Stomach (tissue), 9 donors: Measurements from ENCODE around the gene LEKR1. TPM values are rescaled to one million over a fixed set of nuclear protein-coding genes. Genes with fewer than 3 reads are reported as not detected.

Experiments
- DNase-seq, 2 donors: peaks; one replicate each; pipeline versions ENCODE4 v3.0.0 to v3.0.0-alpha.2; 2013 to 2019
- H3K27ac ChIP-seq, 5 donors: fragments of 200-600 bp in 4 of 5; sonication (generic) in 4 of 5; one replicate each; pipeline ENCODE4 v1.5.1; 2013 to 2019; ENCODE audit warnings: mild to moderate bottlenecking in 1 of 5, moderate library complexity in 1 of 5
- H3K27me3 ChIP-seq, 3 donors: fragments of 200-600 bp; sonication (generic); one replicate each; pipeline ENCODE4 v1.5.1; 2017 to 2019; ENCODE audit warnings: mixed run types in 1 of 3
- H3K36me3 ChIP-seq, 4 donors: fragments of 200-600 bp; sonication (generic); 1 replicate in 3 of 4; 2 replicates in 1 of 4; pipeline ENCODE4 v1.5.1; 2016 to 2019
- H3K4me1 ChIP-seq, 4 donors: fragments of 200-600 bp; sonication (generic); one replicate each; pipeline ENCODE4 v1.5.1; 2016 to 2019
- H3K4me3 ChIP-seq, 4 donors: fragments of 200-600 bp; sonication (generic) in 3 of 4; one replicate each; pipeline ENCODE4 v1.5.1; 2016 to 2019; ENCODE audit warnings: mild to moderate bottlenecking in 1 of 4
- H3K9me3 ChIP-seq, 4 donors: fragments of 200-600 bp; sonication (generic); one replicate each; pipeline ENCODE4 v1.5.1; 2016 to 2019
- EP300 ChIP-seq: sonication (generic); formaldehyde crosslinking; IDR thresholded peaks from one replicate; pipeline ENCODE4 v1.6.1; 2017; ENCODE audit warnings: antibody characterized with exemption
- POLR2A ChIP-seq, 4 donors: fragments of 450-650 bp; IDR thresholded peaks; one replicate each; pipeline ENCODE4 v1.6.1; 2016; ENCODE audit warnings: antibody characterized with exemption in 4 of 4, control low read depth in 2 of 4, mild to moderate bottlenecking in 1 of 4, moderate library complexity in 1 of 4
- POLR2AphosphoS5 ChIP-seq, 3 donors: sonication (generic); formaldehyde crosslinking; IDR thresholded peaks; one replicate each; pipeline ENCODE4 v1.6.1; 2016; ENCODE audit warnings: antibody characterized with exemption in 3 of 3
- WGBS, 5 donors: extraction: QIAGEN DNeasy Blood & Tissue Kit in 3 of 5; methylation state at CpG; one replicate each; pipeline versions ENCODE4 v1.1.5 to v1.1.7; 2013 to 2018; 5-methylcytosine and 5-hydroxymethylcytosine counted together
- intact Hi-C: fragments of 100-400 bp; cut with DNase I; formaldehyde crosslinking; loops from one replicate; pipeline ENCODE4 v1.15.1; 2023; ENCODE audit warnings: low total_unique reads
- polyA plus RNA-seq, 3 donors: library from polyadenylated mRNA; stranded (reverse); fragments of 200-250 nt; gene quantifications; one replicate each; pipeline ENCODE4 v1.2.3, GENCODE V29; 2013
- total RNA-seq, 5 donors: library from RNA; depleted of rRNA; stranded (reverse); fragments of >200 nt; gene quantifications; one replicate each; pipeline versions ENCODE4 v1.1.0 to v1.2.3, GENCODE V29; 2014 to 2016
- TF ChIP-seq, protein P1 (sequence below), 7 experiments: fragments of 450-650 bp in 4 of 7; fragments of 200-600 bp in 3 of 7; sonication (generic) in 3 of 7; IDR thresholded peaks; one replicate each; pipeline ENCODE4 v1.5.1; 2016 to 2019; ENCODE audit warnings: antibody characterized with exemption in 7 of 7, control low read depth in 2 of 7, mild to moderate bottlenecking in 1 of 7
- donor health status: healthy with polysubstance abuse.
- donor health status: Bipolar disorder and iron deficiency.
- donor health status: healthy.

The LEKR1 gene
- total and polyA plus RNA-seq, 8 donors, result 0.31 to 2.6 (median 0.44) TPM; not detected in 3

- no peak overlapping the region for H3K4me3 ChIP-seq
- WGBS, 5 donors, result 63 to 84% (median 79%) methylated on average over 3 of the region's 3 CpGs
- TF ChIP-seq EP300 (no peak), POLR2AphosphoS5 (IDR thresholded peaks at IDR 0.05) (no peak), POLR2A (IDR thresholded peaks at IDR 0.05) (no peak)
- TF ChIP-seq, protein P1, sequence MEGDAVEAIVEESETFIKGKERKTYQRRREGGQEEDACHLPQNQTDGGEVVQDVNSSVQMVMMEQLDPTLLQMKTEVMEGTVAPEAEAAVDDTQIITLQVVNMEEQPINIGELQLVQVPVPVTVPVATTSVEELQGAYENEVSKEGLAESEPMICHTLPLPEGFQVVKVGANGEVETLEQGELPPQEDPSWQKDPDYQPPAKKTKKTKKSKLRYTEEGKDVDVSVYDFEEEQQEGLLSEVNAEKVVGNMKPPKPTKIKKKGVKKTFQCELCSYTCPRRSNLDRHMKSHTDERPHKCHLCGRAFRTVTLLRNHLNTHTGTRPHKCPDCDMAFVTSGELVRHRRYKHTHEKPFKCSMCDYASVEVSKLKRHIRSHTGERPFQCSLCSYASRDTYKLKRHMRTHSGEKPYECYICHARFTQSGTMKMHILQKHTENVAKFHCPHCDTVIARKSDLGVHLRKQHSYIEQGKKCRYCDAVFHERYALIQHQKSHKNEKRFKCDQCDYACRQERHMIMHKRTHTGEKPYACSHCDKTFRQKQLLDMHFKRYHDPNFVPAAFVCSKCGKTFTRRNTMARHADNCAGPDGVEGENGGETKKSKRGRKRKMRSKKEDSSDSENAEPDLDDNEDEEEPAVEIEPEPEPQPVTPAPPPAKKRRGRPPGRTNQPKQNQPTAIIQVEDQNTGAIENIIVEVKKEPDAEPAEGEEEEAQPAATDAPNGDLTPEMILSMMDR (IDR thresholded peaks at IDR 0.05), result no peak
Measured at GRCh38 chr3:157067114-157067513, 241.0 kb downstream of the LEKR1 start.

GRCh38 chr3:157069406-157069805 lies 243.3 kb downstream of the LEKR1 start:
- intact Hi-C loops, result no loop called here
- H3K27ac ChIP-seq, result no peak overlapping the region
- WGBS, 5 donors, result 86 to 93% (median 91%) methylated on average over 4 of the region's 4 CpGs
- DNase-seq, result no peak
- no peaks in the 10 kb centered on the region for H3K27me3 ChIP-seq
- H3K4me3 ChIP-seq, result no peak overlapping the region
- H3K4me1 ChIP-seq, result peaks cover 0 to 14% (median under 1%) of the 10 kb centered on the region in 4 donors
- TF ChIP-seq, protein P1 (IDR thresholded peaks at IDR 0.05), result no peak
- no peaks in the 10 kb centered on the region for H3K9me3 ChIP-seq
- H3K36me3 ChIP-seq, result no peaks in the 10 kb centered on the region

More at GRCh38 chr3:157067114-157067513, 241.0 kb downstream of the LEKR1 start:
- Histone ChIP-seq H3K27me3 (no peaks in the 10 kb centered on the region), H3K36me3 (no peaks in the 10 kb centered on the region), H3K4me1 (peaks cover 0 to 21% (median 6%) of the 10 kb centered on the region in 4 donors), H3K9me3 (no peaks in the 10 kb centered on the region), H3K27ac (no peak overlapping the region)
- peak in 1 of 2 donors; percentile 43 for DNase-seq
- intact Hi-C loops, result no loop called here

GRCh38 chr3:157069846-157070677 lies 243.9 kb downstream of the LEKR1 start:
- intact Hi-C loops, result loop anchor here (10.0 kb wide), 1 partner anchor 525 kb away; no protein-coding TSS in a partner anchor
- WGBS, 5 donors, result 69 to 77% (median 72%) methylated on average over 7 of the region's 7 CpGs

DNA sequence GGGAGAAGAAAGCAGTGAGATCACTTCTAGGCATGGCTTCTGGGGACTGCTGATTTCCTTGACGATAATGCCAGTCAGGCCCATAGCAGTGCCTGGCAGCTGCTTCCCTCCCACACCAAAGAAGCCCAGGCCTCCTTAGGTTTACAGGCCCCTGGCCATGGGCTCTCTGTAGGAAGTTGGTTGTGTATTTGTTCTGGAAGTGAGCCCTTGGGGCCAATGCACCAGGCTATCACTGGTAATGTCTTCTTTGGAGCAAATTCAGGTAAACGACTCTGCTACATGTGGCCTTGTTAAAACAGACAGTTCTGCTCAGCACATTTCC lies 244.5 kb downstream of the LEKR1 start:
- no peaks in the 10 kb centered on the region for H3K27me3 ChIP-seq
- peaks cover 0 to 11% (median 0%) of the 10 kb centered on the region in 4 donors for H3K4me1 ChIP-seq
- H3K4me3 ChIP-seq, result no peak overlapping the region
- TF ChIP-seq POLR2A (IDR thresholded peaks at IDR 0.05), result no peak
- no peak for TF ChIP-seq POLR2AphosphoS5 (IDR thresholded peaks at IDR 0.05)
- TF ChIP-seq, protein P1 (IDR thresholded peaks at IDR 0.05), result no peak
- no peak for TF ChIP-seq EP300
- no peak for DNase-seq
- H3K27ac ChIP-seq, result peak overlapping the region in 1 of 5 donors; percentile 33
- intact Hi-C loops, result loop anchor here (10.0 kb wide), 1 partner anchor 526 kb away; no protein-coding TSS in a partner anchor
- no peaks in the 10 kb centered on the region for H3K36me3 ChIP-seq
- H3K9me3 ChIP-seq, result no peaks in the 10 kb centered on the region
- WGBS, 5 donors, result 29 to 52% (median 43%) methylated on average over 2 of the region's 2 CpGs

More at GRCh38 chr3:157069846-157070677, 243.9 kb downstream of the LEKR1 start:
- Histone ChIP-seq H3K36me3 (no peaks in the 10 kb centered on the region), H3K9me3 (no peaks in the 10 kb centered on the region), H3K4me1 (peaks cover 0 to 11% (median 0%) of the 10 kb centered on the region in 4 donors), H3K27me3 (no peaks in the 10 kb centered on the region), H3K27ac (peak overlapping the region in 1 of 5 donors; percentile 33), H3K4me3 (no peak overlapping the region)
- DNase-seq, result no peak
- TF ChIP-seq, protein P1 (IDR thresholded peaks at IDR 0.05), result no peak
- TF ChIP-seq POLR2AphosphoS5 (IDR thresholded peaks at IDR 0.05) (no peak), EP300 (no peak), POLR2A (IDR thresholded peaks at IDR 0.05) (no peak)
